H1 (cell line): ENCODE measurements around the gene SND1.

Experiments used
- CTCF ChIP-seq, 3 experiments: IDR thresholded peaks; 1 replicate in 2 of 3; 2 replicates in 1 of 3; pipeline versions ENCODE4 v1.5.1 to v1.6.1; 2011; ENCODE audit warnings: low read length in 3 of 3, mild to moderate bottlenecking in 3 of 3, inconsistent platforms in 2 of 3, low read depth in 1 of 3, moderate library complexity in 1 of 3; ENCODE audit not compliant: insufficient read depth in 1 of 3; ENCODE audit errors: control extremely low read depth in 1 of 3
- FOSL1 ChIP-seq: IDR thresholded peaks from 2 replicates; pipeline ENCODE4 v1.6.1; 2011; ENCODE audit warnings: mild to moderate bottlenecking, low read depth, low read length, moderate library complexity; ENCODE audit not compliant: insufficient read depth
- HDAC2 ChIP-seq, 2 experiments: fragments of 300-600 bp in 1 of 2; sonication (generic) in 1 of 2; IDR thresholded peaks; 2 replicates each; pipeline ENCODE4 v1.6.1; 2011 to 2012; ENCODE audit warnings: low read depth in 2 of 2, low read length in 2 of 2, mild to moderate bottlenecking in 2 of 2, moderate library complexity in 2 of 2, borderline replicate concordance in 1 of 2, inconsistent platforms in 1 of 2
- RAD21 ChIP-seq, 2 experiments: IDR thresholded peaks in 1 of 2; conservative IDR thresholded peaks in 1 of 2; 2 replicates each; pipeline ENCODE4 v1.6.1; 2011; ENCODE audit warnings: low read depth in 2 of 2, low read length in 2 of 2, improper control_type of control experiment in 1 of 2, inconsistent platforms in 1 of 2, mild to moderate bottlenecking in 1 of 2, moderate library complexity in 1 of 2
- RFX5 ChIP-seq: IDR thresholded peaks from 2 replicates; pipeline ENCODE4 v1.6.1; 2011; ENCODE audit warnings: low read depth, low read length, improper control_type of control experiment, borderline replicate concordance
- SP2 ChIP-seq: IDR thresholded peaks from 2 replicates; pipeline ENCODE4 v1.6.1; 2012; ENCODE audit warnings: mild to moderate bottlenecking, low read length, inconsistent platforms
- TAF1 ChIP-seq: IDR thresholded peaks from 2 replicates; pipeline ENCODE4 v1.6.1; 2011; ENCODE audit warnings: mild to moderate bottlenecking, low read depth, low read length

GRCh38 chr7:127916735-127917134 lies 264.7 kb downstream of the SND1 start:
- TF ChIP-seq FOSL1 (no peak), CTCF (IDR thresholded peaks at IDR 0.05; ENCODE audit: control extremely low read depth in 1 of 3, insufficient read depth in 1 of 3, low read depth in 1 of 3, low read length in 3 of 3) (no peak), HDAC2 (IDR thresholded peaks at IDR 0.05; ENCODE audit: borderline replicate concordance in 1 of 2, low read depth in 2 of 2, low read length in 2 of 2) (no peak), RAD21 (IDR thresholded peaks at IDR 0.05 in 1 of 2, conservative IDR thresholded peaks at IDR 0.05 in 1 of 2; ENCODE audit: low read depth in 2 of 2, low read length in 2 of 2) (no peak), RFX5 (no peak), SP2 (no peak), TAF1 (no peak)
